GM19438 (cell line): ENCODE data around the gene CALML6.
"Not testable (repeated sequence)": the region's sequence is repeated elsewhere in the genome, so short reads cannot be mapped to it uniquely, and the experiment has no call there.

Experiments used
- ATAC-seq: cut with Tn5 transposase; IDR thresholded peaks from one replicate; pipeline ENCODE4 v1.9.1; 2021; ENCODE audit warnings: low read depth; ENCODE audit not compliant: unreplicated experiment

The CALML6 gene

GRCh38 chr1:1914971-1915692 is at the start of gene CALML6:
TSS of gene CALML6 (plus strand) at chr1:1915260. CDS start at chr1:1915281, 21 bp downstream.
- ATAC-seq = no peak

GRCh38 chr1:1867164-1867563 is 47.9 kb upstream of the CALML6 start:
- no peak for ATAC-seq

GRCh38 chr1:1869469-1869868 is 45.6 kb upstream of the CALML6 start:
- no peak for ATAC-seq

GRCh38 chr1:1872329-1872994 is 42.6 kb upstream of the CALML6 start:
- no peak for ATAC-seq

GRCh38 chr1:1873186-1873585 is 41.9 kb upstream of the CALML6 start:
- no peak for ATAC-seq

- ATAC-seq = no peak
Observed at GRCh38 chr1:1874901-1875300, 40.2 kb upstream of the CALML6 start.

- ATAC-seq = no peak
Observed at GRCh38 chr1:1875932-1876331, 39.1 kb upstream of the CALML6 start.

- no peak for ATAC-seq
Observed at GRCh38 chr1:1876335-1876930, 38.6 kb upstream of the CALML6 start.

GRCh38 chr1:1877865-1878436 is 37.1 kb upstream of the CALML6 start:
- ATAC-seq = no peak

GRCh38 chr1:1879942-1880341 is 35.1 kb upstream of the CALML6 start:
- ATAC-seq = no peak

GRCh38 chr1:1880617-1881312 is 34.3 kb upstream of the CALML6 start:
- no peak for ATAC-seq

- ATAC-seq = no peak
Observed at GRCh38 chr1:1881727-1882126, 33.3 kb upstream of the CALML6 start.

- ATAC-seq = no peak
Observed at GRCh38 chr1:1883092-1883873, 31.8 kb upstream of the CALML6 start.

- ATAC-seq = not testable (repeated sequence)
Observed at GRCh38 chr1:1883890-1884289, 31.2 kb upstream of the CALML6 start.

- no peak for ATAC-seq
Observed at GRCh38 chr1:1889090-1889750, 25.8 kb upstream of the CALML6 start.

- peak; percentile 22 for ATAC-seq
Observed at GRCh38 chr1:1889847-1890505, 25.1 kb upstream of the CALML6 start.

GRCh38 chr1:1890506-1891348 is 24.3 kb upstream of the CALML6 start, which contains the start of gene GNB1:
TSS of gene GNB1 (minus strand) at chr1:1891087. CDS start at chr1:1825453, 65,634 bp downstream.
- ATAC-seq = peak; percentile 54
